Activated B cell treated with CpG ODN at 0.5 μM for 24 hours (primary cell): ENCODE results near the gene SP3. TPM values are rescaled to one million over a fixed set of nuclear protein-coding genes. Genes with fewer than 3 reads are reported as not detected.

ENCODE experiments used
- ATAC-seq: fragments of 200-7000 bp; cut with Tn5 transposase; one replicate; pipeline ENCODE4 v1.10.0; 2021; ENCODE audit warnings: low read depth, mild to moderate bottlenecking, moderate library complexity
- CTCF ChIA-PET: fragments of 350-600 bp; sonication (Branson Sonifier 250); formaldehyde crosslinking; loops from one replicate; lab custom pipeline; 2021; ENCODE audit warnings: antibody characterized with exemption; lab: Charles Lee
- POLR2A ChIA-PET: fragments of 350-600 bp; sonication (Branson Sonifier 250); formaldehyde crosslinking; loops from one replicate; lab custom pipeline; 2021; ENCODE audit warnings: antibody characterized with exemption; lab: Charles Lee
- DNase-seq: peaks from one replicate; pipeline ENCODE4 v3.0.0; 2022
- H3K27ac Mint-ChIP-seq: one replicate; pipeline ENCODE4 v1.8.0; 2020; ENCODE audit warnings: mixed read lengths
- H3K27me3 Mint-ChIP-seq: one replicate; pipeline ENCODE4 v1.8.0; 2021; ENCODE audit warnings: mixed read lengths
- H3K36me3 Mint-ChIP-seq: one replicate; pipeline ENCODE4 v1.8.0; 2021; ENCODE audit warnings: low read depth, mixed read lengths
- H3K4me1 Mint-ChIP-seq: one replicate; pipeline ENCODE4 v1.8.0; 2021; ENCODE audit warnings: mixed read lengths
- H3K4me3 Mint-ChIP-seq: one replicate; pipeline ENCODE4 v1.8.0; 2020; ENCODE audit warnings: mild to moderate bottlenecking, mixed read lengths
- H3K9me3 Mint-ChIP-seq: one replicate; pipeline ENCODE4 v1.8.0; 2020; ENCODE audit warnings: mixed read lengths
- intact Hi-C: fragments of 100-400 bp; cut with micrococcal nuclease; formaldehyde crosslinking; loops from one replicate; pipeline ENCODE4 v1.15.1; 2024
- total RNA-seq: library from RNA; stranded (reverse); gene quantifications from 2 replicates; pipeline ENCODE4 v1.2.3, GENCODE V29; 2022
- TF ChIP-seq, protein P1 (sequence below): fragments of 200-600 bp; IDR thresholded peaks from one replicate; pipeline ENCODE4 v1.8.0; 2022; ENCODE audit warnings: antibody characterized with exemption, mild to moderate bottlenecking

SP3 gene
- total RNA-seq, 1 donor from 2014 or later = 139 TPM

DNA sequence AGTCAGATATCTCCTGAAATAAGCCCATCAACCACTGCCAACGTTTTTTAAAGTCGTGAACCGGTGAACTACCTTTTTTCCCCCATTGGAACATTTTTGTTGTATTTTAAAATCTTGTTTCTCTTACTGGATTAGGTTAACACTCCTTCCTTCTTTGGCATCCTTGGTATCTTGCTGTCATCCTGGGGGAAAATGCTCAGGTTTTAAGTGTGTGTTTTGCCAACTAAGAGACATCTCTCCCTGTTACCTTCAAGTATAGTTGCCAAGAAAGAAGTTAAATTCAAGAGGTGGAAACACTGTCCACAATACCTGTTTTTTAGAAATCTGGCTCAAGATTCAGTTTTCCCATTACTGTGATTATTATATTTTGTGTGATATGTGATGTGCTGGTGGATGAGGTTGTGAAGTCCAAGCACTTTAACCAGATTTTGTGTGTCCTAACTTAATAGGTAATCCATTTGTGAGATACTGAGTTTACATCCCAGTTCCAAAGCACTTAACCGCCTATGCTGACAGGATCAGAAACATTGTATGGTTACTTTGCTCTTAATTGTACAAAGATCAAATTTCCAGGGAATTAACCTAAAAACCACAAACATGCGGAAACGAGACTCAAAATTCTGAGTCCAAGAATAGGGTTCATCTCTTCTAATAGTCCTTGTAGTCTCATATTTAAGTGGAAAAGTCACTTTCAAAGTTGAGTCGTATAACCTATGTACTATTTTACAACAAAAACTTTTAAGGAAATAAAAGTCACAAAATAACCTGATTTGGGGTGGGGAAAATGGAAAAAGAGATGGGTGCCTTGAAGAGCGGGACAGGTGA, 1.3 kb upstream of the SP3 start:
- TF ChIP-seq, protein P1, sequence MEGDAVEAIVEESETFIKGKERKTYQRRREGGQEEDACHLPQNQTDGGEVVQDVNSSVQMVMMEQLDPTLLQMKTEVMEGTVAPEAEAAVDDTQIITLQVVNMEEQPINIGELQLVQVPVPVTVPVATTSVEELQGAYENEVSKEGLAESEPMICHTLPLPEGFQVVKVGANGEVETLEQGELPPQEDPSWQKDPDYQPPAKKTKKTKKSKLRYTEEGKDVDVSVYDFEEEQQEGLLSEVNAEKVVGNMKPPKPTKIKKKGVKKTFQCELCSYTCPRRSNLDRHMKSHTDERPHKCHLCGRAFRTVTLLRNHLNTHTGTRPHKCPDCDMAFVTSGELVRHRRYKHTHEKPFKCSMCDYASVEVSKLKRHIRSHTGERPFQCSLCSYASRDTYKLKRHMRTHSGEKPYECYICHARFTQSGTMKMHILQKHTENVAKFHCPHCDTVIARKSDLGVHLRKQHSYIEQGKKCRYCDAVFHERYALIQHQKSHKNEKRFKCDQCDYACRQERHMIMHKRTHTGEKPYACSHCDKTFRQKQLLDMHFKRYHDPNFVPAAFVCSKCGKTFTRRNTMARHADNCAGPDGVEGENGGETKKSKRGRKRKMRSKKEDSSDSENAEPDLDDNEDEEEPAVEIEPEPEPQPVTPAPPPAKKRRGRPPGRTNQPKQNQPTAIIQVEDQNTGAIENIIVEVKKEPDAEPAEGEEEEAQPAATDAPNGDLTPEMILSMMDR = no peak
- H3K27me3 Mint-ChIP-seq = no peaks in the 10 kb centered on the region
- H3K36me3 Mint-ChIP-seq = peaks cover 24% of the 10 kb centered on the region
- POLR2A ChIA-PET = interaction anchor here (0.6 to 5.0 kb wide), 18 partner anchors 10 to 630 kb away, joined by 3 to 105 read pairs (median 6); partner anchors contain the start of gene OLA1
- DNase-seq = no peak
- CTCF ChIA-PET = no interaction called here
- no peaks in the 10 kb centered on the region for H3K9me3 Mint-ChIP-seq
- H3K27ac Mint-ChIP-seq = peak overlapping the region; percentile 98
- no peak for ATAC-seq
- peaks cover 37% of the 10 kb centered on the region for H3K4me1 Mint-ChIP-seq
- peak overlapping the region; percentile 93 for H3K4me3 Mint-ChIP-seq
- intact Hi-C loops = loop anchor here (5.0 kb wide), 1 partner anchor 1201 kb away; the partner anchor contains the start of gene ATF2

DNA sequence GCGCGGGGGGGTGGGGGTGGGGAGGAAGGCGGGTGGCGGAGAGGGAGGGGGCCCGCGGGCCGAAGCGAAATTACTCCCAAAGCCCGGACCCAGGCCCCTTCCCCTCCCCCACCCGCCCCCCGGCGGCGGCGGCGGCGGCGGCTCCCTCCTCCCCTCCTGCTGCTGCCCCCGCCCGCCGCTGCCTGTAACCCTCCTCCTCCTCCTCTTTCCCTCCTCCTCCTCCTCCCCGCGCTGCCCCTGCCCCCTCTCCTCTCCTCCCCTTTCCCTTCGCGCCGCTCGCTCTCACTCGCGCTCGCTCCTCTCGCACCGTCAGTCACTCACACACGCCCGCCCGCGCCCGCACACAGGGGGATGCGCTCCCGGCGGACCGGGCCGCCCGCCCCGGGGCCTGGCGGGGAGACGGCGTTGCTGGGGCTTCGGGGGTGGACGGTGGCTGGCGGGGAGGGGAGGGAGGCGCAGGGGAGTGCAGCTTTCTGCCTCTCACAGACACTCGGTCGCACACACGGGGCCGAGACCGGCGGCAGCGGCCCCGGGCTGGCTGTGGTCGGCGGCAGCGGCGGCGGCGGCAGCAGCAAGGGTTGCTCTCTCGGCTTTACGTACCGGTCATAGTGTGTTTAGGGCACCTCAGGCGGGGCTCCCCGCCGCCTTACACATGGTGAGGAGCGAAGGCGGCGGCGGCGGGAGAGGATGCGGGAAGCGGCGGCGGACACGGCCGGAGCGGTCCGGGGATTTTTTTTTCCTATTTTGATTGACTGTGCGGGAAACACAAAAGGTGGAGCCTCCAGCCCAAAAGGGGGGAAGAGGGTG, 405 bp downstream of the SP3 start:
- Mint-ChIP-seq H3K27me3 (no peaks in the 10 kb centered on the region), H3K27ac (peak overlapping the region; percentile 98), H3K36me3 (peaks cover 36% of the 10 kb centered on the region), H3K9me3 (no peaks in the 10 kb centered on the region), H3K4me1 (peaks cover 52% of the 10 kb centered on the region), H3K4me3 (peak overlapping the region; percentile 93)
- ChIA-PET CTCF (no interaction called here), POLR2A (interaction anchor here (0.6 to 5.0 kb wide), 21 partner anchors 17 to 632 kb away, joined by 3 to 105 read pairs (median 6); partner anchors contain the start of gene OLA1)
- intact Hi-C loops = loop anchor here (1.0 to 5.0 kb wide), 12 partner anchors 27 to 1203 kb away; partner anchors contain the start of genes ATF2, GPR155, OLA1 and SCRN3
- ATAC-seq (peak; percentile 38), DNase-seq (peak; percentile 70)
- TF ChIP-seq, protein P1 = no peak

DNA sequence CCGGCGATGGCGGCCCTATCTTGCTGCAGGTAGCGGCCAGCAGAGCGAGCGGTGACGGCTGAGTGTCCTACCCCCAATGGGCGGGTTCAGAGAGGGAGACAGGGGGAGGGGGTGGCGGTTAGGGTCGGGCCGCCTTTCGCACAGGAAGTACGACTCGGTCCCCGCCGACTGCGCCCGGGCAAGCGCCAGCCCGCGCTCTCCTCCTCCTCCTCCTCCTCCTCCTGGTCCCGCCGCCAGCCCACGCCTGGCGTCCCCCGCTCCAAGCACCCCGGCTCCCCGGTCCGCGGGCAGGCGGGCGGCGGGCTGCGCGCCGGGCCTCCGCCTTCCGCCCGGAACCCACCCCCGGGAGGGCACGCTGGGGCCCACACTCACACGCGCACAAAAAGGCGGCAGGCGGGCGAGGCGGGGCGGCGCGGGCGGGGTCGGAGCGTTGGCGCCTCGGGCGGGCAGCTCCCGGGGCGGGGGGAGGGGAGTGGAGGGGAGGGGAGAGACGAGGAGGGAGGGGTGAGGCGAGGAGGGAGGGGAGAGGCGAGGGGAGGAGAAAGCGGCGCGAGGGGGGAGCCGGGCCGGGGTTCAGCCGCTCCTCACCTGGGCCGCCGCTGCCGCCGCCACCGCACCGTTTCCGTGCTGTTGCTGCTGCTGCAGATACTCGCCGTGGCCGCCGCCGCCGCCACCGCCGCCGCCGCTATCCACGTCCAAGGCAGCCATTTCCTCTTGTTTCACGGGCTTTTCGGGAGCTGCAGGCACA, 1.2 kb downstream of the SP3 start:
- H3K4me3 Mint-ChIP-seq = peak overlapping the region; percentile 93
- intact Hi-C loops = loop anchor here (2.0 to 5.0 kb wide), 6 partner anchors 23 to 633 kb away; partner anchors contain the start of genes GPR155, SCRN3 and WIPF1
- DNase-seq (peak; percentile 89), ATAC-seq (peak; percentile 58)
- no peaks in the 10 kb centered on the region for H3K9me3 Mint-ChIP-seq
- ChIA-PET CTCF (no interaction called here), POLR2A (interaction anchor here (0.6 to 5.0 kb wide), 25 partner anchors 17 to 1877 kb away, joined by 3 to 105 read pairs (median 4); partner anchors contain the start of gene OLA1)
- TF ChIP-seq, protein P1 = no peak
- peaks cover 57% of the 10 kb centered on the region for H3K4me1 Mint-ChIP-seq
- H3K36me3 Mint-ChIP-seq = peaks cover 42% of the 10 kb centered on the region
- H3K27me3 Mint-ChIP-seq = no peaks in the 10 kb centered on the region
- H3K27ac Mint-ChIP-seq = peak overlapping the region; percentile 84

DNA sequence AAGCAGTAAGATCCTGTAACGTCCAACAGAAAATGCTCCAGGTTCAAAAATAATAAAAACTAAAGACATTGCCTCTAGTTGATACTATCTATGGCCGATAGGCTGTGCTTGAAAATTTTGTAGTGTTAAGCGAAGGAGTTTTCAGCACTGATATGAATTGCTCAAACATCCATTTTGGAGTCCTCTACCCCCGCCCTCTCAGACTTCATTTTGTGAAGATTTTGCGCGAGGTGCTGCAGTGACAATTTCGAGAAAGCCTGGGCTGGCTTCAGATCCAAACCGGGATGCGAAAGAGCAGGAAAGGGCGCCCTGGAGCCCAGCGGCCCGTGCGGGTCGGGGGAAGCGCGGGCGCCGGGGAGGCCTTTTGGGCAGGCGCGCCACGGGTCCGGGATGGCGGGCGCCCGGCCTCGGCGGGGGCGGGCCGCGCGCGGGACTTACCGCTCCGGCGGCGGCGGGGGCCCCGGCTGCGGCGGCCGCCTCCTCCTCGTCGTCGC, 1.8 kb downstream of the SP3 start:
- POLR2A ChIA-PET = interaction anchor here (0.6 to 5.0 kb wide), 13 partner anchors 22 to 1205 kb away, joined by 3 to 105 read pairs (median 8); partner anchors contain the start of gene OLA1
- Mint-ChIP-seq H3K4me3 (peak overlapping the region; percentile 93), H3K36me3 (peaks cover 44% of the 10 kb centered on the region), H3K9me3 (no peaks in the 10 kb centered on the region), H3K27me3 (no peaks in the 10 kb centered on the region), H3K4me1 (peaks cover 56% of the 10 kb centered on the region), H3K27ac (peak overlapping the region; percentile 98)
- CTCF ChIA-PET = no interaction called here
- ATAC-seq (peak; percentile 15), DNase-seq (no peak)
- TF ChIP-seq, protein P1 = no peak
- intact Hi-C loops = loop anchor here (2.0 to 5.0 kb wide), 4 partner anchors 23 to 634 kb away; partner anchors contain the start of gene WIPF1
